H1 (cell line): Measurements from ENCODE around the gene SLC25A11. TPM values are rescaled to one million over a fixed set of nuclear protein-coding genes. Genes with fewer than 3 reads are reported as not detected.

Experiments
- CTCF ChIA-PET: fragments of 300-600 bp; sonication (Branson Sonifier 250); formaldehyde crosslinking; loops from one replicate; lab custom pipeline; 2021; ENCODE audit not compliant: partially characterized antibody; lab: Charles Lee
- POLR2A ChIA-PET: fragments of 300-600 bp; sonication (Branson Sonifier 250); formaldehyde crosslinking; loops from one replicate; lab custom pipeline; 2021; ENCODE audit warnings: inconsistent platforms; ENCODE audit not compliant: partially characterized antibody; lab: Charles Lee
- DNase-seq, 2 experiments: peaks; one replicate each; pipeline versions ENCODE4 v3.0.0 to v3.0.0-alpha.2; 2010 to 2022; ENCODE audit warnings: low spot score in 2 of 2, low read depth in 1 of 2, mixed read lengths in 1 of 2
- FAIRE-seq: peaks from 2 replicates; lab custom pipeline; 2011; peaks lifted over from hg19 to GRCh38; lab: Jason Lieb, UNC
- H2AFZ ChIP-seq: 2 replicates; pipeline ENCODE4 v1.8.1; 2012; ENCODE audit warnings: low read length, inconsistent platforms
- H2AK5ac ChIP-seq: 2 replicates; pipeline ENCODE4 v1.6.1; 2013; ENCODE audit warnings: low read depth, low read length
- H2BK120ac ChIP-seq: replicated peaks from 2 replicates; pipeline ENCODE3; 2013; ENCODE audit warnings: low read depth, low read length, inconsistent platforms
- H2BK12ac ChIP-seq: 2 replicates; pipeline ENCODE4 v1.6.1; 2013; ENCODE audit warnings: low read depth, low read length
- H2BK15ac ChIP-seq: 2 replicates; pipeline ENCODE4 v1.6.1; 2013; ENCODE audit warnings: low read length
- H2BK20ac ChIP-seq: 2 replicates; pipeline ENCODE4 v1.6.1; 2013; ENCODE audit warnings: low read length
- H2BK5ac ChIP-seq: 2 replicates; pipeline ENCODE4 v1.6.1; 2013; ENCODE audit warnings: low read depth, low read length
- H3K14ac ChIP-seq: 2 replicates; pipeline ENCODE4 v1.6.1; 2013; ENCODE audit warnings: inconsistent platforms; ENCODE audit not compliant: insufficient read length
- H3K18ac ChIP-seq: 2 replicates; pipeline ENCODE4 v1.6.1; 2013; ENCODE audit warnings: low read length; ENCODE audit errors: extremely low read depth
- H3K23ac ChIP-seq: 2 replicates; pipeline ENCODE4 v1.6.1; 2013; ENCODE audit warnings: inconsistent platforms; ENCODE audit not compliant: insufficient read length
- H3K23me2 ChIP-seq: 2 replicates; pipeline ENCODE4 v1.6.1; 2013; ENCODE audit warnings: low read depth, low read length
- H3K27ac ChIP-seq: 2 replicates; pipeline ENCODE4 v1.6.1; 2011; ENCODE audit warnings: low read depth, low read length, inconsistent platforms
- H3K27me3 ChIP-seq, 4 experiments: replicated peaks in 1 of 4; 1 replicate in 1 of 4; 2 replicates in 3 of 4; pipeline versions ENCODE4 v1.6.1 to v1.8.1; 2011 to 2013; ENCODE audit warnings: low read length in 3 of 4, mild to moderate bottlenecking in 3 of 4, inconsistent platforms in 2 of 4, mixed read lengths in 2 of 4, moderate library complexity in 1 of 4; ENCODE audit not compliant: control insufficient read depth in 3 of 4, insufficient read depth in 3 of 4; ENCODE audit errors: extremely low read depth in 1 of 4
- H3K36me3 ChIP-seq, 4 experiments: 2 replicates each; pipeline versions ENCODE4 v1.6.1 to v1.8.1; 2011 to 2013; ENCODE audit warnings: mild to moderate bottlenecking in 4 of 4, low read length in 3 of 4, moderate library complexity in 2 of 4, control low read depth in 1 of 4, inconsistent platforms in 1 of 4; ENCODE audit not compliant: insufficient read depth in 4 of 4, control insufficient read depth in 2 of 4
- H3K4ac ChIP-seq: replicated peaks from 2 replicates; pipeline ENCODE3; 2013; ENCODE audit warnings: low read length, low read depth, mixed read lengths, inconsistent platforms; ENCODE audit not compliant: insufficient read length
- H3K4me1 ChIP-seq, 4 experiments: replicated peaks in 1 of 4; 1 replicate in 1 of 4; 2 replicates in 3 of 4; pipeline versions ENCODE4 v1.6.1 to v1.8.1; 2011 to 2013; ENCODE audit warnings: low read length in 3 of 4, inconsistent platforms in 2 of 4, mixed read lengths in 1 of 4; ENCODE audit not compliant: insufficient read depth in 4 of 4, control insufficient read depth in 3 of 4
- H3K4me2 ChIP-seq, 2 experiments: 2 replicates each; pipeline versions ENCODE4 v1.6.1 to v1.8.1; 2011 to 2013; ENCODE audit warnings: low read depth in 2 of 2, low read length in 2 of 2, control low read depth in 1 of 2, inconsistent platforms in 1 of 2, mild to moderate bottlenecking in 1 of 2; ENCODE audit not compliant: insufficient read depth in 1 of 2
- H3K4me3 ChIP-seq, 4 experiments: fragments of 200-600, 300-600 bp in 1 of 4; sonication (generic), shearing (Covaris generic), sonication (Bioruptor Twin) in 1 of 4; 2 replicates each; pipeline versions ENCODE4 v1.5.1 to v1.8.1; 2011 to 2016; ENCODE audit warnings: low read length in 4 of 4, low read depth in 3 of 4, control low read depth in 2 of 4, inconsistent platforms in 2 of 4, mild to moderate bottlenecking in 2 of 4, mixed read lengths in 1 of 4, moderate library complexity in 1 of 4; ENCODE audit not compliant: insufficient read depth in 2 of 4; ENCODE audit errors: extremely low read depth in 1 of 4
- H3K56ac ChIP-seq: replicated peaks from 2 replicates; pipeline ENCODE3; 2013; ENCODE audit warnings: low read depth, mild to moderate bottlenecking, mixed read lengths, low read length, inconsistent platforms; ENCODE audit not compliant: insufficient read length
- H3K79me1 ChIP-seq: 2 replicates; pipeline ENCODE4 v1.6.1; 2013; ENCODE audit warnings: low read depth, low read length, control low read depth
- H3K79me2 ChIP-seq, 2 experiments: 2 replicates each; pipeline versions ENCODE4 v1.6.1 to v1.8.1; 2012 to 2013; ENCODE audit warnings: low read length in 2 of 2, mild to moderate bottlenecking in 2 of 2, inconsistent platforms in 1 of 2; ENCODE audit not compliant: insufficient read depth in 2 of 2, control insufficient read depth in 1 of 2
- H3K9ac ChIP-seq, 4 experiments: replicated peaks in 1 of 4; 1 replicate in 1 of 4; 2 replicates in 3 of 4; pipeline versions ENCODE4 v1.6.1 to v1.8.1; 2011 to 2013; ENCODE audit warnings: low read depth in 3 of 4, low read length in 3 of 4, control low read depth in 2 of 4, mild to moderate bottlenecking in 2 of 4, moderate library complexity in 2 of 4, inconsistent platforms in 1 of 4; ENCODE audit errors: extremely low read depth in 1 of 4
- H3K9me3 ChIP-seq, 2 experiments: 2 replicates each; pipeline versions ENCODE4 v1.6.1 to v1.8.1; 2012 to 2013; ENCODE audit warnings: mild to moderate bottlenecking in 2 of 2, moderate library complexity in 2 of 2, control low read depth in 1 of 2, inconsistent platforms in 1 of 2, low read depth in 1 of 2, low read length in 1 of 2, mixed read lengths in 1 of 2; ENCODE audit not compliant: insufficient read depth in 2 of 2
- H4K20me1 ChIP-seq, 2 experiments: replicated peaks in 1 of 2; 2 replicates each; pipeline versions ENCODE3 to v1.8.1; 2011 to 2013; ENCODE audit warnings: inconsistent platforms in 2 of 2, low read length in 2 of 2, mild to moderate bottlenecking in 1 of 2; ENCODE audit not compliant: insufficient read depth in 2 of 2, control insufficient read depth in 1 of 2
- H4K5ac ChIP-seq: 2 replicates; pipeline ENCODE4 v1.6.1; 2013; ENCODE audit warnings: low read length, low read depth, mixed read lengths, inconsistent platforms; ENCODE audit not compliant: insufficient read length
- H4K8ac ChIP-seq: 2 replicates; pipeline ENCODE4 v1.8.0; 2013; ENCODE audit warnings: mild to moderate bottlenecking, moderate library complexity, low read length, inconsistent platforms; ENCODE audit not compliant: insufficient read depth; ENCODE audit errors: extremely low read depth
- H4K91ac ChIP-seq: replicated peaks from 2 replicates; pipeline ENCODE3; 2013; ENCODE audit warnings: low read length, mixed read lengths, inconsistent platforms; ENCODE audit not compliant: insufficient read length
- ASH2L ChIP-seq: fragments of 200-600, 300-600 bp; sonication (generic); IDR thresholded peaks from one replicate; pipeline ENCODE4 v1.7.1; 2017; ENCODE audit warnings: low read length
- NRF1 ChIP-seq: IDR thresholded peaks from 2 replicates; pipeline ENCODE4 v1.6.1; 2011; ENCODE audit warnings: mild to moderate bottlenecking, low read depth, low read length, improper control_type of control experiment
- SUZ12 ChIP-seq: fragments of 200-600 bp; sonication (generic); IDR thresholded peaks from 2 replicates; pipeline ENCODE4 v1.6.1; 2012; ENCODE audit warnings: mild to moderate bottlenecking, inconsistent platforms, low read length, moderate library complexity, mixed read lengths
- TCF12 ChIP-seq: IDR thresholded peaks from 2 replicates; pipeline ENCODE4 v1.6.1; 2011; ENCODE audit warnings: low read depth, mild to moderate bottlenecking, low read length
- WGBS, 2 experiments: shearing (Covaris generic) in 1 of 2; methylation state at CpG; one replicate each; pipeline versions ENCODE4 v1.1.6 to v1.1.7; 2013 to 2015; ENCODE audit warnings: low lambda C conversion rate in 2 of 2, mixed read lengths in 2 of 2, inconsistent platforms in 1 of 2, low coverage in 1 of 2, missing lambda C conversion rate in 1 of 2; ENCODE audit not compliant: insufficient replicate concordance in 2 of 2, insufficient coverage in 1 of 2, insufficient read length in 1 of 2; ENCODE audit errors: extremely low coverage in 1 of 2, missing lambda C conversion rate in 1 of 2; 5-methylcytosine and 5-hydroxymethylcytosine counted together
- long read RNA-seq, 2 experiments: library from RNA in 1 of 2; library from capped mRNA in 1 of 2; stranded (forward); transcript quantifications; one replicate each; pipeline ENCODE4 v2.0.0, GENCODE V29; 2021; ENCODE audit warnings: inconsistent platforms in 1 of 2
- polyA minus RNA-seq, 3 experiments: library from RNA; depleted of rRNA, polyadenylated mRNA; stranded (reverse); fragments of >200 nt; gene quantifications; 1 replicate in 2 of 3; 2 replicates in 1 of 3; pipeline ENCODE4 v1.2.3, GENCODE V29; 2011
- polyA plus RNA-seq, 7 experiments: library from polyadenylated mRNA; depleted of rRNA in 3 of 7; stranded (reverse) in 5 of 7; unstranded in 2 of 7; fragments of >200 nt in 5 of 7; fragments of 200-250 nt in 2 of 7; gene quantifications; 1 replicate in 5 of 7; 2 replicates in 1 of 7; 4 replicates in 1 of 7; pipeline versions ENCODE4 v1.2.1 to v1.2.3, GENCODE V29; 2011 to 2013; ENCODE audit warnings: missing spikeins in 2 of 7, mixed read lengths in 2 of 7
- total RNA-seq: library from RNA; stranded (reverse); fragmentation: NEBNext Ultra II Directional; extraction: Animal tissue kit (Norgen Biotek cat#: 25700); gene quantifications from 2 replicates; pipeline ENCODE4 v1.2.1, GENCODE V29; 2021
- TF ChIP-seq, protein P1 (sequence below): IDR thresholded peaks from 2 replicates; pipeline ENCODE4 v1.6.1; 2011; ENCODE audit warnings: low read depth, mild to moderate bottlenecking, low read length; ENCODE audit not compliant: insufficient read depth

Gene SLC25A11, protein sequence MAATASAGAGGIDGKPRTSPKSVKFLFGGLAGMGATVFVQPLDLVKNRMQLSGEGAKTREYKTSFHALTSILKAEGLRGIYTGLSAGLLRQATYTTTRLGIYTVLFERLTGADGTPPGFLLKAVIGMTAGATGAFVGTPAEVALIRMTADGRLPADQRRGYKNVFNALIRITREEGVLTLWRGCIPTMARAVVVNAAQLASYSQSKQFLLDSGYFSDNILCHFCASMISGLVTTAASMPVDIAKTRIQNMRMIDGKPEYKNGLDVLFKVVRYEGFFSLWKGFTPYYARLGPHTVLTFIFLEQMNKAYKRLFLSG
- total RNA-seq (55.9 and 65.2 TPM in 2 replicates), polyA plus RNA-seq (2011; rRNA removed) (97.0 and 136 TPM in 2 replicates), polyA minus RNA-seq (2011; rRNA and poly(A)+ RNA removed) (58.4 and 65.8 TPM in 2 replicates)
- polyA plus RNA-seq (2011; cell fraction: cytosol; rRNA removed) = 79.9 TPM
- polyA plus RNA-seq (2011; cell fraction: nucleus; rRNA removed) = 129 TPM
- polyA plus RNA-seq (2012, experiment 1 of 2) = 33.7 to 73.1 TPM (median 65.0 TPM) in 4 replicates
- polyA plus RNA-seq (2012, experiment 2 of 2) = 73.8 TPM
- 45.3 TPM for polyA plus RNA-seq (2013, experiment 1 of 2)
- 46.5 TPM for polyA plus RNA-seq (2013, experiment 2 of 2)
- 24.7 TPM for polyA minus RNA-seq (2011; cell fraction: cytosol; rRNA and poly(A)+ RNA removed)
- 61.7 TPM for polyA minus RNA-seq (2011; cell fraction: nucleus; rRNA and poly(A)+ RNA removed)
- long read RNA-seq, experiment 1, transcript SLC25A11-201 (8 exons, 1,897 nt) = major isoform, 62 of 86 reads
- long read RNA-seq, experiment 1, transcript SLC25A11-204 (6 exons, 2,176 nt) = minor isoform, 7 of 86 reads
- long read RNA-seq, experiment 1, partial matches to known transcripts = 7 of 86 reads
- long read RNA-seq, experiment 1, other reads (novel, unspliced or antisense) = 9 of 86 reads
- long read RNA-seq, experiment 2, transcript SLC25A11-201 (8 exons, 1,897 nt) = major isoform, 61 of 65 reads
- long read RNA-seq, experiment 2, partial matches to known transcripts = 1 of 65 reads
- long read RNA-seq, experiment 2, other reads (novel, unspliced or antisense) = 0 of 65 reads

DNA sequence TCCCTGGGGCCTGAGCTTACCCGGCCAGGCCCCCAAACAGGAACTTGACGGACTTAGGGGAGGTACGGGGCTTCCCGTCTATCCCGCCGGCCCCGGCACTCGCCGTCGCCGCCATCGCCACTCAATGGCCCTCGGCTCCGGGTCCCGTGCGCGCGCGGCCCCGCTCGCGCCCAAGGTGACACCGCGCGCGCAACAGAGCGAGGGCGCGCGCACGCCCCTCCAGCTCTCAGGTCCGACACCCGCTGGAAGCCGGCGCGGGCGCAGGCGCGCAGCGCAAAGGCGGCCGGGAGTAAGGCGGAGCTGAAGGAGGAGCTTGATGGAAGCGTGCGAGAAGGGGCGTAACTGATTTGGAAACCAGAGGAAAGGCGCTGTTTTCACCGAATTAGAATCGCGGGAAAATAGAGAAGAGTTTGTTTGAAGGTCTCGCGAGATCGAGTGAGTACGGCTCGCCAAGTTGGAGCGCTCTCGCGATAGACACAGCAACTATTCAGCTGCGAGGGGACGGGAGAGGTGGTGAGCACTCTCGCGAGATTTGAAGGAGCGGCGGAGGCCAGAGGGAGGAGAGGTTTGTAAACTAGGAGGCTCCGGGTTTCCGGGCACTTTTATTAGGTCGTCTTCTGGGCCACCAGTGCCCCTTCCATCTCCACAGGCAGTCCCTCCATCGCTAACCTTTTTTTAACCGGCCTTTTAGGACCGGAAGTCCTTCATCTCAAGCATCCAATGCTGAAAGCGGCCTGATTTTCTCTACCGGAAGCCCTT lies at the start of gene SLC25A11, which contains the start of gene RNF167:
SLC25A11 (minus strand) TSS at position 251 of the 759 bp plus-strand sequence; CDS start at position 115, 136 bp downstream.
RNF167 (plus strand) TSS at position 473 of the 759 bp plus-strand sequence. CDS start 642 bp downstream, outside the sequence.
- peaks cover 0 to 8% of the 10 kb centered on the region in 2 experiments for H4K20me1 ChIP-seq
- H4K91ac ChIP-seq = peak within 1 kb of the TSS; percentile 85
- peaks cover 9% of the 10 kb centered on the region for H3K79me1 ChIP-seq
- H3K27me3 ChIP-seq = no peaks in the 10 kb centered on the region
- H3K4me3 ChIP-seq = peak within 1 kb of the TSS; percentile 85 to 94 (median 90)
- H3K9ac ChIP-seq = peak within 1 kb of the TSS; percentile 82 to 99 (median 92)
- ChIA-PET CTCF (interaction anchor here (0.8 to 5.9 kb wide), 14 partner anchors 9 to 59 kb away, joined by 3 to 26 read pairs (median 4); partner anchors contain the start of genes CHRNE, ENO3 and SPAG7), POLR2A (interaction anchor here (0.7 to 27.4 kb wide), 22 partner anchors 11 to 230 kb away, joined by 3 to 987 read pairs (median 6); partner anchors contain the start of genes ARRB2, C17orf107, CAMTA2 and CHRNE)
- FAIRE-seq (peak; percentile 96), DNase-seq (peak; percentile 91 to 95)
- no peak within 1 kb of the TSS for H2BK120ac ChIP-seq
- peak within 1 kb of the TSS; percentile 93 to 96 for H3K4me2 ChIP-seq
- no peak within 1 kb of the TSS for H2BK20ac ChIP-seq
- H3K4ac ChIP-seq = peak within 1 kb of the TSS; percentile 16
- H4K5ac ChIP-seq = peak within 1 kb of the TSS; percentile 91
- H3K14ac ChIP-seq = no peak within 1 kb of the TSS
- peak within 1 kb of the TSS; percentile 94 for H3K56ac ChIP-seq
- H3K23me2 ChIP-seq = peaks cover 19% of the 10 kb centered on the region
- peak within 1 kb of the TSS; percentile 39; the same call in 1 of the 2 replicates for H2BK12ac ChIP-seq
- 0 out of 2 replicates have a peak within 1 kb of the TSS, but pooled peaks have one; percentile 46 for H2BK15ac ChIP-seq
- peak within 1 kb of the TSS; percentile 88 for H3K27ac ChIP-seq
- H2AFZ ChIP-seq = 0 out of 2 replicates have a peak within 1 kb of the TSS, but pooled peaks have one; percentile 6
- peaks cover 15 to 35% (median 26%) of the 10 kb centered on the region in 4 experiments for H3K36me3 ChIP-seq
- H3K79me2 ChIP-seq = peaks cover 0 to 39% of the 10 kb centered on the region in 2 experiments; a peak in 3 of 4 replicates
- H3K23ac ChIP-seq = no peak within 1 kb of the TSS
- H3K4me1 ChIP-seq = peaks cover 0 to 11% (median 6%) of the 10 kb centered on the region in 4 experiments; a peak in 5 of 7 replicates
- WGBS, 2 experiments = 1% methylated on average over 71 of the region's 72 CpGs; no CpG with 5 or more reads in 1 of the 2 experiments
- H4K8ac ChIP-seq = peak within 1 kb of the TSS; percentile 97
- peak within 1 kb of the TSS; percentile 28; the same call in 1 of the 2 replicates for H2AK5ac ChIP-seq
- H3K18ac ChIP-seq = peak within 1 kb of the TSS; percentile 83
- peak within 1 kb of the TSS; percentile 97 for H2BK5ac ChIP-seq
- no peaks in the 10 kb centered on the region for H3K9me3 ChIP-seq
- no peak for TF ChIP-seq TCF12
- TF ChIP-seq ASH2L = peak; percentile 9
- TF ChIP-seq SUZ12 = no peak
- peak; percentile 70 for TF ChIP-seq NRF1
- TF ChIP-seq, protein P1, sequence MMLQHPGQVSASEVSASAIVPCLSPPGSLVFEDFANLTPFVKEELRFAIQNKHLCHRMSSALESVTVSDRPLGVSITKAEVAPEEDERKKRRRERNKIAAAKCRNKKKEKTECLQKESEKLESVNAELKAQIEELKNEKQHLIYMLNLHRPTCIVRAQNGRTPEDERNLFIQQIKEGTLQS = no peak
